ENCODE measurements around the gene CTNNA1.

CTNNA1 gene

DNA sequence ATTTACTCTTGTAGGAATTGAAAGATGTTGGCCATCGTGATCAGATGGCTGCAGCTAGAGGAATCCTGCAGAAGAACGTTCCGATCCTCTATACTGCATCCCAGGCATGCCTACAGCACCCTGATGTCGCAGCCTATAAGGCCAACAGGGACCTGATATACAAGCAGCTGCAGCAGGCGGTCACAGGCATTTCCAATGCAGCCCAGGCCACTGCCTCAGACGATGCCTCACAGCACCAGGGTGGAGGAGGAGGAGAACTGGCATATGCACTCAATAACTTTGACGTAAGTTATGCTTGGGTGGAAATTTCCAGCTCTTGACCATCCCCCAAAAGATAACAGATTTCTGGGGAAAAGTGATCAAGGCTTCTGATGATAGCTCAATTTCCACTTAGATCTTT is 71.3 kb downstream of the CTNNA1 start:
- H3K27ac ChIP-seq (ENCODE audit: low read depth, low read length) = no peak overlapping the region
- H3F3A ChIP-seq (ENCODE audit: insufficient read depth) = no peaks in the 10 kb centered on the region
- H3K27me3 ChIP-seq (ENCODE audit: low read length) = no peaks in the 10 kb centered on the region
- H3K4me2 ChIP-seq (ENCODE audit: low read depth, low read length, poor library complexity, severe bottlenecking) = no peak overlapping the region
- H4K20me1 ChIP-seq (ENCODE audit: low read depth, low read length) = no peaks in the 10 kb centered on the region
- no peaks in the 10 kb centered on the region for H3K9me2 ChIP-seq (replicated peaks; ENCODE audit: insufficient read depth, low read length)
- no peak for TF ChIP-seq CTCF (IDR thresholded peaks at IDR 0.05; ENCODE audit: insufficient read depth, low read length, poor library complexity, severe bottlenecking)
- TF ChIP-seq EZH2phosphoT487 (conservative IDR thresholded peaks at IDR 0.05; ENCODE audit: low read length) = no peak
- H3K9ac ChIP-seq (ENCODE audit: low read length) = no peak overlapping the region
- no peaks in the 10 kb centered on the region for H3K79me2 ChIP-seq (ENCODE audit: insufficient read depth, low read length)
- no peak overlapping the region for H3K4me3 ChIP-seq (ENCODE audit: insufficient read depth, low read length, poor library complexity, severe bottlenecking)
- no peak overlapping the region for H2AFZ ChIP-seq (ENCODE audit: low read depth, low read length, severe bottlenecking)
- no peaks in the 10 kb centered on the region for H3K9me3 ChIP-seq (ENCODE audit: insufficient read depth, low read length)
- H3K36me3 ChIP-seq (ENCODE audit: low read length) = no peaks in the 10 kb centered on the region

DNA sequence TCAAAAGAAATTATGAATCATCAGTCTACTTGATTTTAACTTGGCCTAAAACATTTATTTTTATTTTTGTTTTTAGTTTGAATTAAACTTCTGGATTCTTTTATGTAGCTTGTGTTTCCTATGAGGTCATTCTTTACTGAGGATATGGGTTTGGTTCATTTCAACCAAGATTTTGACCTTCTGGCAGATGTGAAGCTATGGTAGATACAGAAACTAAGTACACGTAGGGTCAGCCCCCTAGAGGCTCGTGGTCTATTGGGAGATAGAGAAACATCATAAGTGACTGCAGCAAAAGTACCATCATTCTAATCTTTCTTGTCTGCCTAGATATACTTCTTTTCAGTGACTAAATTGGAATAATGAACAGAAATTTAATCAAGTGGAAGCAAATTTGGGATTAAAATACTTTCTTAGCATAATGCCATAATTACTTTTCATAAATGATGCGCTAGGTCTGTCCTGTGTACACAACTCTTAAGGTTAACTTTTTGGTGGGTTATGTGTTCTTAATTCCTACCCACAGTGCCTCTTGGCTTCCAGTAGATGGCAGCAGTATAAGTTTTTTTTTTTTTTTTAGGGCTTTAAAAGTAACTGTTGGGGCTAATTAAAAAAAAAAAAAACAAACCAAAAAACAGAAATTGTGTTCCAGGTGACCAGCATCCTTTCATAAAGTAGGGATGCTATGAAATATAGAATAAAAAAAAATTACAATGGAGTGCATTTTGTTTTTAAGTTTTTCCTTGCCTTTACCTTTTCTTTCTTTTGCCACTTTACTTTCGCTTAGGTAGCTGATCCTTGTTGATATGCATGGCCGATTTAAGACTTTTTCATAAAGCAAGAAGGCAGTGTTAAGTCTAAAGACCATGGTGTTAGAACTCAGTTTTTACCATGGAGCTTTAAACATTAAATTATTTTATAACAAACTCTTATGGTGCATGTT is 72.0 kb downstream of the CTNNA1 start:
- no peaks in the 10 kb centered on the region for H3K27me3 ChIP-seq (ENCODE audit: low read length)
- H2AFZ ChIP-seq (ENCODE audit: low read depth, low read length, severe bottlenecking) = no peak overlapping the region
- H3K4me2 ChIP-seq (ENCODE audit: low read depth, low read length, poor library complexity, severe bottlenecking) = no peak overlapping the region
- no peaks in the 10 kb centered on the region for H3F3A ChIP-seq (ENCODE audit: insufficient read depth)
- H3K4me3 ChIP-seq (ENCODE audit: insufficient read depth, low read length, poor library complexity, severe bottlenecking) = no peak overlapping the region
- no peaks in the 10 kb centered on the region for H3K9me3 ChIP-seq (ENCODE audit: insufficient read depth, low read length)
- no peak overlapping the region for H3K27ac ChIP-seq (ENCODE audit: low read depth, low read length)
- TF ChIP-seq EZH2phosphoT487 (conservative IDR thresholded peaks at IDR 0.05; ENCODE audit: low read length) (no peak), CTCF (IDR thresholded peaks at IDR 0.05; ENCODE audit: insufficient read depth, low read length, poor library complexity, severe bottlenecking) (peak; percentile 82)
- no peak overlapping the region for H3K9ac ChIP-seq (ENCODE audit: low read length)
- no peaks in the 10 kb centered on the region for H3K9me2 ChIP-seq (replicated peaks; ENCODE audit: insufficient read depth, low read length)
- no peaks in the 10 kb centered on the region for H3K36me3 ChIP-seq (ENCODE audit: low read length)
- no peaks in the 10 kb centered on the region for H3K79me2 ChIP-seq (ENCODE audit: insufficient read depth, low read length)
- H4K20me1 ChIP-seq (ENCODE audit: low read depth, low read length) = no peaks in the 10 kb centered on the region

- no peak for TF ChIP-seq CTCF (IDR thresholded peaks at IDR 0.05; ENCODE audit: insufficient read depth, low read length, poor library complexity, severe bottlenecking)
- TF ChIP-seq EZH2phosphoT487 (conservative IDR thresholded peaks at IDR 0.05; ENCODE audit: low read length) = no peak
- Histone ChIP-seq H3K9me3 (ENCODE audit: insufficient read depth, low read length) (no peaks in the 10 kb centered on the region), H3K9me2 (replicated peaks; ENCODE audit: insufficient read depth, low read length) (no peaks in the 10 kb centered on the region)
These were observed 75.3 kb downstream of the CTNNA1 start for GRCh38 chr5:138828556-138828955.

More at GRCh38 chr5:138828556-138828955, 75.3 kb downstream of the CTNNA1 start:
- Histone ChIP-seq H3K4me2 (ENCODE audit: low read depth, low read length, poor library complexity, severe bottlenecking) (no peak overlapping the region), H3K79me2 (ENCODE audit: insufficient read depth, low read length) (no peaks in the 10 kb centered on the region), H3K9ac (ENCODE audit: low read length) (no peak overlapping the region), H3K36me3 (ENCODE audit: low read length) (no peaks in the 10 kb centered on the region), H3K27ac (ENCODE audit: low read depth, low read length) (no peak overlapping the region), H4K20me1 (ENCODE audit: low read depth, low read length) (no peaks in the 10 kb centered on the region), H3K4me3 (ENCODE audit: insufficient read depth, low read length, poor library complexity, severe bottlenecking) (no peak overlapping the region), H3K27me3 (ENCODE audit: low read length) (no peaks in the 10 kb centered on the region), H3F3A (ENCODE audit: insufficient read depth) (no peaks in the 10 kb centered on the region), H2AFZ (ENCODE audit: low read depth, low read length, severe bottlenecking) (no peak overlapping the region)

Measured in SU-DHL-6 (cell line).